OCI-M1 (cell line): ENCODE measurements around the gene NIPAL3.
"Not testable (repeated sequence)": the region's sequence is repeated elsewhere in the genome, so short reads cannot be mapped to it uniquely, and the experiment has no call there.

ENCODE experiments used
- DNase-seq: peaks from one replicate; lab custom pipeline; 2025; lab: John Stamatoyannopoulos, UW

NIPAL3 gene

GRCh38 chr1:24517898-24518297, 102.3 kb downstream of the NIPAL3 start:
- no peak for DNase-seq

- DNase-seq, result not testable (repeated sequence)
Observed at GRCh38 chr1:24520282-24520681, 104.7 kb downstream of the NIPAL3 start.
